K562 (cell line): ENCODE measurements around the gene RITA1. TPM values are rescaled to one million over a fixed set of nuclear protein-coding genes. Genes with fewer than 3 reads are reported as not detected.

Source experiments
- BRD4 ChIP-seq: fragments of 200-600 bp; sonication (generic); IDR thresholded peaks from 2 replicates; pipeline ENCODE4 v1.6.1; 2017; ENCODE audit warnings: inconsistent platforms
- CEBPG ChIP-seq, 3 experiments: fragments of 200-800 bp in 1 of 3; sonication (Bioruptor generic) in 1 of 3; sonication (generic) in 1 of 3; formaldehyde crosslinking in 1 of 3; IDR thresholded peaks in 2 of 3; conservative IDR thresholded peaks in 1 of 3; 2 replicates each; pipeline versions ENCODE4 v1.6.1 to v1.8.0; 2016 to 2022; ENCODE audit warnings: missing compliant biosample characterization in 2 of 3, missing genetic modification characterization in 2 of 3, mild to moderate bottlenecking in 1 of 3, missing genetic modification reagents in 1 of 3
- CHAMP1 ChIP-seq: fragments of 450-650 bp; IDR thresholded peaks from 2 replicates; pipeline ENCODE4 v1.6.1; 2016; ENCODE audit warnings: mild to moderate bottlenecking
- DDX20 ChIP-seq: fragments of 450-650 bp; IDR thresholded peaks from 2 replicates; pipeline ENCODE4 v1.6.1; 2016; ENCODE audit warnings: missing genetic modification characterization, low read depth, mild to moderate bottlenecking, missing compliant biosample characterization, moderate library complexity
- HCFC1 ChIP-seq: IDR thresholded peaks from 2 replicates; pipeline ENCODE4 v1.6.1; 2012; ENCODE audit warnings: low read depth, low read length, improper control_type of control experiment
- IFI16 ChIP-seq: fragments of 250-450 bp; sonication (Bioruptor Pico); IDR thresholded peaks from 2 replicates; pipeline ENCODE4 v2.1.2; 2022; ENCODE audit warnings: mild to moderate bottlenecking, inconsistent platforms
- KDM5B ChIP-seq: fragments of 200-600 bp; sonication (generic); IDR thresholded peaks from 2 replicates; pipeline ENCODE4 v1.6.1; 2012; ENCODE audit warnings: low read depth, mild to moderate bottlenecking, moderate library complexity, low read length, control low read depth, inconsistent platforms; ENCODE audit not compliant: insufficient replicate concordance
- L3MBTL2 ChIP-seq: fragments of 450-650 bp; IDR thresholded peaks from 2 replicates; pipeline ENCODE4 v1.6.1; 2016; ENCODE audit warnings: mild to moderate bottlenecking, moderate library complexity
- MAFG ChIP-seq: fragments of 450-650 bp; conservative IDR thresholded peaks from 2 replicates; pipeline ENCODE4 v1.6.1; 2016; ENCODE audit warnings: missing genetic modification characterization, missing compliant biosample characterization
- NFE2L1 ChIP-seq: fragments of 450-650 bp; IDR thresholded peaks from 2 replicates; pipeline ENCODE4 v1.6.1; 2016; ENCODE audit warnings: missing genetic modification characterization, low read depth, mild to moderate bottlenecking, missing compliant biosample characterization, moderate library complexity, borderline replicate concordance
- RBM25 ChIP-seq: fragments of 200-400 bp; formaldehyde crosslinking; IDR thresholded peaks from 2 replicates; pipeline ENCODE4 v1.6.1; 2018; ENCODE audit warnings: low read length, low read depth, moderate library complexity; ENCODE audit not compliant: severe bottlenecking
- SMC3 ChIP-seq: conservative IDR thresholded peaks from 2 replicates; pipeline ENCODE4 v1.6.1; 2011; ENCODE audit warnings: low read depth, low read length, improper control_type of control experiment; ENCODE audit not compliant: insufficient read depth
- ZBTB1 ChIP-seq: sonication (generic); formaldehyde crosslinking; IDR thresholded peaks from 2 replicates; pipeline ENCODE4 v1.8.1; 2023; ENCODE audit warnings: missing genetic modification reagents, low read depth, mild to moderate bottlenecking, borderline replicate concordance
- ZNF41 ChIP-seq: fragments of 250-450 bp; sonication (Bioruptor Pico); conservative IDR thresholded peaks from 2 replicates; pipeline ENCODE4 v1.4.0; 2020; ENCODE audit warnings: mild to moderate bottlenecking
- ZNF445 ChIP-seq: fragments of 250-450 bp; sonication (Bioruptor Pico); IDR thresholded peaks from 2 replicates; pipeline ENCODE4 v1.4.0; 2020; ENCODE audit warnings: low read depth, mild to moderate bottlenecking, moderate library complexity
- ZNF449 ChIP-seq: fragments of 250-450 bp; sonication (Bioruptor Pico); IDR thresholded peaks from 2 replicates; pipeline ENCODE4 v1.8.0; 2022; ENCODE audit warnings: moderate library complexity, mild to moderate bottlenecking, inconsistent platforms
- polyA plus RNA-seq, 8 experiments: library from polyadenylated mRNA; depleted of rRNA in 4 of 8; stranded (reverse) in 5 of 8; unstranded in 3 of 8; fragments of >200 nt; fragmentation: Nextera tagmentation in 2 of 8; fragmentation: Illumina TruSeq in 1 of 8; extraction: Ambion mirVana in 2 of 8; extraction: Trizol in 1 of 8; gene quantifications; 2 replicates each; pipeline versions ENCODE4 v1.2.1 to v1.2.3, GENCODE V29; 2011 to 2014; ENCODE audit warnings: inconsistent platforms in 1 of 8, missing spikeins in 1 of 8
- total RNA-seq, 7 experiments: library from RNA; depleted of rRNA in 6 of 7; stranded (reverse); fragments of >200 nt in 6 of 7; fragmentation: Illumina TruSeq in 2 of 7; extraction: Trizol in 2 of 7; gene quantifications; 2 replicates each; pipeline versions ENCODE4 v1.2.1 to v1.2.3, GENCODE V29; 2011 to 2021; ENCODE audit warnings: low replicate concordance in 1 of 7
- TF ChIP-seq, protein P1 (sequence below): fragments of 250-450 bp; sonication (Bioruptor Pico); IDR thresholded peaks from 2 replicates; pipeline ENCODE4 v1.4.0; 2020; ENCODE audit warnings: mild to moderate bottlenecking, moderate library complexity
- TF ChIP-seq, protein P2 (sequence below): sonication (generic); formaldehyde crosslinking; IDR thresholded peaks from 2 replicates; pipeline ENCODE4 v1.9.0; 2022; ENCODE audit warnings: mild to moderate bottlenecking, missing genetic modification reagents

Gene RITA1
- total and polyA plus RNA-seq, 9 of the 15 experiments (the other 6 are each of a cell fraction or from before 2014, with no cell fraction given) = 2.8 to 40.4 (median 18.0) TPM

GRCh38 chr12:113231235-113232088 is 45.9 kb downstream of the RITA1 start (continued):
- TF ChIP-seq L3MBTL2 = peak; percentile 11; the same call in 1 of the 2 replicates
- no peak for TF ChIP-seq ZBTB1 (CRISPR knock-in tag)
- no peak for TF ChIP-seq HCFC1
- TF ChIP-seq DDX20 = peak; percentile 58; the same call in 1 of the 2 replicates
- no peak for TF ChIP-seq BRD4
- no peak for TF ChIP-seq SMC3
- TF ChIP-seq, protein P1, sequence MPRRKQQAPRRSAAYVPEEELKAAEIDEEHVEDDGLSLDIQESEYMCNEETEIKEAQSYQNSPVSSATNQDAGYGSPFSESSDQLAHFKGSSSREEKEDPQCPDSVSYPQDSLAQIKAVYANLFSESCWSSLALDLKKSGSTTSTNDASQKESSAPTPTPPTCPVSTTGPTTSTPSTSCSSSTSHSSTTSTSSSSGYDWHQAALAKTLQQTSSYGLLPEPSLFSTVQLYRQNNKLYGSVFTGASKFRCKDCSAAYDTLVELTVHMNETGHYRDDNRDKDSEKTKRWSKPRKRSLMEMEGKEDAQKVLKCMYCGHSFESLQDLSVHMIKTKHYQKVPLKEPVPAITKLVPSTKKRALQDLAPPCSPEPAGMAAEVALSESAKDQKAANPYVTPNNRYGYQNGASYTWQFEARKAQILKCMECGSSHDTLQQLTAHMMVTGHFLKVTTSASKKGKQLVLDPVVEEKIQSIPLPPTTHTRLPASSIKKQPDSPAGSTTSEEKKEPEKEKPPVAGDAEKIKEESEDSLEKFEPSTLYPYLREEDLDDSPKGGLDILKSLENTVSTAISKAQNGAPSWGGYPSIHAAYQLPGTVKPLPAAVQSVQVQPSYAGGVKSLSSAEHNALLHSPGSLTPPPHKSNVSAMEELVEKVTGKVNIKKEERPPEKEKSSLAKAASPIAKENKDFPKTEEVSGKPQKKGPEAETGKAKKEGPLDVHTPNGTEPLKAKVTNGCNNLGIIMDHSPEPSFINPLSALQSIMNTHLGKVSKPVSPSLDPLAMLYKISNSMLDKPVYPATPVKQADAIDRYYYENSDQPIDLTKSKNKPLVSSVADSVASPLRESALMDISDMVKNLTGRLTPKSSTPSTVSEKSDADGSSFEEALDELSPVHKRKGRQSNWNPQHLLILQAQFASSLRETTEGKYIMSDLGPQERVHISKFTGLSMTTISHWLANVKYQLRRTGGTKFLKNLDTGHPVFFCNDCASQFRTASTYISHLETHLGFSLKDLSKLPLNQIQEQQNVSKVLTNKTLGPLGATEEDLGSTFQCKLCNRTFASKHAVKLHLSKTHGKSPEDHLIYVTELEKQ (CRISPR knock-in tag) = no peak
- TF ChIP-seq CEBPG (CRISPR knock-in tag; IDR thresholded peaks at IDR 0.05) = no peak
- TF ChIP-seq CEBPG (tag; conservative IDR thresholded peaks at IDR 0.05 in 1 of 2, IDR thresholded peaks at IDR 0.05 in 1 of 2) = no peak
- TF ChIP-seq, protein P2, sequence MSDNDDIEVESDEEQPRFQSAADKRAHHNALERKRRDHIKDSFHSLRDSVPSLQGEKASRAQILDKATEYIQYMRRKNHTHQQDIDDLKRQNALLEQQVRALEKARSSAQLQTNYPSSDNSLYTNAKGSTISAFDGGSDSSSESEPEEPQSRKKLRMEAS (CRISPR knock-in tag) = peak; percentile 58
- TF ChIP-seq ZNF41 = no peak
- TF ChIP-seq NFE2L1 = no peak; the same call in 1 of the 2 replicates
- TF ChIP-seq ZNF449 = no peak
- TF ChIP-seq KDM5B = no peak
- TF ChIP-seq RBM25 = peak; percentile 47
- TF ChIP-seq ZNF445 (CRISPR knock-in tag) = no peak
- TF ChIP-seq IFI16 (CRISPR knock-in tag) = no peak
- TF ChIP-seq MAFG = no peak
- 0 out of 2 replicates have a peak, but pooled peaks have one; percentile 47 for TF ChIP-seq CHAMP1
